HG02970 (cell line): ENCODE results near the gene DAAM2.

ENCODE experiments used
- ATAC-seq: cut with Tn5 transposase; IDR thresholded peaks from one replicate; pipeline ENCODE4 v1.9.1; 2021; ENCODE audit warnings: mild to moderate bottlenecking, moderate library complexity, moderate number of reproducible peaks; ENCODE audit not compliant: unreplicated experiment, low FRiP score

Gene DAAM2

GRCh38 chr6:39925191-39925930 lies 133.2 kb downstream of the DAAM2 start:
- ATAC-seq = no peak

- no peak for ATAC-seq
Measured at GRCh38 chr6:39925931-39926290, 133.7 kb downstream of the DAAM2 start.

DNA sequence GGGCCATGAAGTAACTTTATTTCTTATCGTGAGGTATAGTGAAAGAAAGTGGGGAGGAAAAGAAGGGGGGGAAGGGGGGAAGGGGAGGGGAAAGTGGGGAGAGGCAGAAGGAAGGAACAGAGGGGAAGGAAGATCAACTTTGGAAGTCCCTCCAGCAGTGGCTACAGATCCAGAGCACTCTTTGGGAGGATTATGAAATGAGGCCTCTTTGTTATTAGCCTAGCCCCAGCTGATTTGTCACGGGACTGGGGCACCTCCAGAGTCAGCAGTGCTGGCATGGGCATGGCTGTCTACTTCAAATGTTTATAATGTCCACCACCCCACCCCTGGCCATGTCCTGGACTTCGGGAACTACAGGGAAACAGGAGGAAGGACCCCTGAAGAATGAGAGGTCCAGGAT lies 134.5 kb downstream of the DAAM2 start:
- no peak for ATAC-seq

GRCh38 chr6:39927159-39927558 lies 135.0 kb downstream of the DAAM2 start:
- no peak for ATAC-seq

- ATAC-seq = no peak
Measured at GRCh38 chr6:39929039-39929732, 137.0 kb downstream of the DAAM2 start.

GRCh38 chr6:39929733-39930461 lies 137.7 kb downstream of the DAAM2 start:
- ATAC-seq = no peak

DNA sequence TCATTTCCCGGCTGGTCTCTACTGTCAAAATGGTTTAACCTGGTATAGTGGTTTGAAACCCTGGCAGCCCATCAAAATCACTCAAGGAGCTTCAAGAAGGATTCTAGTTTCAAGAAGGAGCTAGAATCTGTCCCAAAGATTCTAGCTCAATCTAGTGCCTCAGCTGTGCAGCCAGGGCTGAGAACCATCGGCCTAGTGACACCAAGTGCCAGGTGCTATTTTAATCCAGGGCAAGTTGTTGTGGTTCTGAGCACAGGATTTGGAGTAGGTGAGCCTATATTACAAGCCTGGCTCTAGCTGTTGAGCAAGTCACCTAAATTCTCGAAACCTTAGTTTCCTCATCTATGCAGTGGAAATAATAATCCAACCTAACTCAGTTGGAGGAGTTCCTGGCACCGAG lies 138.4 kb downstream of the DAAM2 start:
- ATAC-seq = no peak

DNA sequence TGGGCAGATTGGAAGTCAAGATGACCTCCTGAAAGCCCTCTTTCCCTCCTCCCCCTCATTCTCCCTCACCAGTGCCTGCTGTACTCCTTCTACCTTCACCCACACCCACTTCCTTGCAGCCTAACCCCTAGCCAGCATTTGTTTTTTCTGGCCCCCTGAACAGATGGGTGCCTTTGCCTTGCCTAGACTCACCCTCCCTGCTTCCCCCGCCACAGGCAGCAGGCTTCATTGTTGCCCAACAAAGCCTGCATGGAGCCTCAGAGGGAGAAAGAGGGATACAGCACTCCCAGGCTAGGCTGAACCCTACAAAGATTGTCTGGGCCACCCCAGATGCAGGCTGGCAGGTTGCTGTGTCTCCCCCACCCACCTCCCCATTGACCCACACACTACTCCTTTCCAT lies 139.4 kb downstream of the DAAM2 start:
- ATAC-seq = no peak

DNA sequence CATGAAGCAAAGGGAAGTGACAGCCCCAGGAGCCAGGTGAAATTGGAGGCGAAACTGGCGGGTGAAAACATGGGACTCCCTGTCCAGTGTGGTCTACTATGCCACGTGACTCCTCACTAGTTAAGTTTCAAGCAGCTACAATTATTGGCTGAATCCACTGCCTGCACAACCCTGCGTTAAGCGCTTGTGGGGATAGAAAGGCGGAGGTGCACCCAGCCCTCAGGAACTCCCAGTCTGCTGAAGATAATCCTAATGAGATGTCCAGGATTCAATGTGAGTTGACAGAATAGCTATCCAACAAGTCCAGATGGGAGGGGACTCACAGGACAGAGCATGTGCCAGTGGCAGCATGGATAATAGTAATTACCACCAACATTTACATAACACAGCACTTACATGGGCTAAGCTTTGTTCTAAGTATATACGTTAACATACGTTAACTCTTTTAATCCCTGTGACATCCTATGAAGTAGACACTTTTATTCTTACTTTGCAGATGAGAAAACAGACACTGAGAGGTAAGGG lies 140.3 kb downstream of the DAAM2 start:
- ATAC-seq = no peak

DNA sequence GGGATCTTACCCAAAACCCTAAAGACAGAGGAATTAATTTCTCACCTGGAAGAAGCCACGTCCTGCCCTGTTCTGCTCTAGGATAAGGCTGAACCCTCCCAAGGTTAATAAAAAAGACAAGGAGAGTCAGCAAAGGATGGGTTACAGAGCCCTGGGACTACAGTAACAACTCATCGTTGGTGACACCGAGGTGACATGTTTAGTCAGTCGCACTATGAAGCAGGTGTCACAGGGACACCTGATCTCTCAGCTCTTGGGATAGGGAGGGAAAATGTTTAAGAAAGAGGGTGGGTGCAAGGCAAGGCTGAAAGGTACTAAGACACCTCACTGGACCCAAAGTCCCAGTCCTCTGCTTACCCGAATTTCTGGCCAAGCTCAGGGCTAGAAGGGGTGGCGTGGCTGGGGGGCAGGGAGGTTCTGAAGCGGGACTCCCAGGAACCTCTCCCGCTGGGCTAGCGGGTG lies 141.5 kb downstream of the DAAM2 start:
- ATAC-seq = no peak

DNA sequence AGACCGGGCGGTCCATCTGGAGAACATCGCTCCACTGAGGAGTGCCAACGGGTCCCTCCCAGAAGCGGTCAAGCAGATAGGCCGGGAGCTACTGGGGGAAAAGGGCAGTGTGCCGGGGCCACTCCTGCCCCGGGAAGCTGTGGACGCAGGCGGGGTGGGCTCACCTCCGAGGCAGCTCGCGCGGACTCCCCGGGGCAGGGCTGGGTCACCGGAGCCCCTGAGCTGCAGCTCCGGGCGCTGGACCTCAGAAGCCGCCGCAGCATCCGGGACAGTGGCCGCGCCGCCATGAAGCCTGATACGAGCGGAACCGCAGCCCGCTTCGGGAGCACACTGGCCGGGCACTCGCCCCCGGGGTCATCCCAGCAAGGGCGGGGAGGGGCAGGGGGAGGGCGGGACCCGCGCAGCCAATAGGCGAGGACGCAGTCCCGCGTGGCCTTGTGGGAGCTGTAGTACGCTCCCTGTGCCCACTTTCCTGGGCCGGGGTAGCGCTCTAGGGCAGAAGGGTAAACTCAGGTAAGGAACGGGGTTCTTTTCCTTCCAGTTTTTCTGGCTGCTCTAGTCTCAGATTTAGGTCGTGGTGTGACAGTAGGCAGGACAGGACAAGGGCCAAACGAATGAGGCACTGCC lies 142.1 kb downstream of the DAAM2 start, which contains the start of gene MOCS1:
Gene MOCS1, minus strand, starts transcription at position 332 of the 627 bp plus-strand sequence. Its CDS starts 45 bp downstream, at position 287.
- no peak for ATAC-seq

DNA sequence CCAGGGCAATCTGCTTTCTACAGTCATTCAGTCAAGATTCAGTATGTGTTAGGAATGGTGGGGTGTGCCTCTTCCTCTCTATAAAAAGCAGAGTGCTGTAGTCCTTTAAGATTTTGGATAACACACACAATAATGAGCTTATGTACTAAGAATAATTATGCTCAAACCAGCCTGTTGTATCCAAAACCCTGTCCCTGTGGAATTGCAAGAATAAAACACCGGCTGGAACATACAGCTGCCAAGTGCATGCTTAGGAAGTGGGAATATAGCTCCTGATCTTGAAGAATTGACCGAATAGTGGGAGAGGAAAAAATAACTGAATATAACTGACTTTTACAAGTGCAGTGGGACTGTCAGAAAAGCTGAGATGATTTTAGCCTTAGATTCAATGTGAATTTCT lies 143.1 kb downstream of the DAAM2 start:
- no peak for ATAC-seq

- ATAC-seq = no peak
Measured at GRCh38 chr6:39936857-39937256, 144.7 kb downstream of the DAAM2 start.

DNA sequence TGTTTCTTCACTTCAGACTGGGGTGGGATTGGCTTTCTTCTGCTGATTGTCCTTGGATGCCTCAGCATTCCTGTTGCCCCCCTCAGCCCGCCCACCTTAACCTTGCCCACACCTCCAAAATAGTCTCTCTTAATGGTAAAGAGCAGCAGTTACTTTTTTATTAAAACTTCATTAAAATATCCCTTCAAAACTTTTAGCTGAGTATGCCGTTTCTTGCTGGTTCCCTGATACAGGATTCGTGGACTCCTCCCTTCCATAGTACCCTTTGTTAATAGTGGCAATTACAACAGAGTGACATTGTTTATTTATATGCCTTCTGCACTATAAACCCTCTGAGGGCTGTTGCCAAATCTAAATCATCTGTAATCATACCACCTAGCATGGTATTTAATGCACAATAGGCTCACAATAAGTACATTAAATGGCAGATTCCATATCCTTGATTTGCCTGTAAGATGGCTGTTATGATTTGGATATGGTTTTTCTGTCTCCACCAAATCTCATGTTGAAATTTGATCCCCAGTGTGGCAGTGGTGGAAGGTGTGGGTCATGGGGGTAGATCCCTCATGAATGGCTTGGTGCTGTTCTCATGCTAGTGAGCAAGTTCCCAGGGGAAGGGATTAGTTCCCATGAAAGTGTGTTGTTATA lies 145.6 kb downstream of the DAAM2 start:
- no peak for ATAC-seq

DNA sequence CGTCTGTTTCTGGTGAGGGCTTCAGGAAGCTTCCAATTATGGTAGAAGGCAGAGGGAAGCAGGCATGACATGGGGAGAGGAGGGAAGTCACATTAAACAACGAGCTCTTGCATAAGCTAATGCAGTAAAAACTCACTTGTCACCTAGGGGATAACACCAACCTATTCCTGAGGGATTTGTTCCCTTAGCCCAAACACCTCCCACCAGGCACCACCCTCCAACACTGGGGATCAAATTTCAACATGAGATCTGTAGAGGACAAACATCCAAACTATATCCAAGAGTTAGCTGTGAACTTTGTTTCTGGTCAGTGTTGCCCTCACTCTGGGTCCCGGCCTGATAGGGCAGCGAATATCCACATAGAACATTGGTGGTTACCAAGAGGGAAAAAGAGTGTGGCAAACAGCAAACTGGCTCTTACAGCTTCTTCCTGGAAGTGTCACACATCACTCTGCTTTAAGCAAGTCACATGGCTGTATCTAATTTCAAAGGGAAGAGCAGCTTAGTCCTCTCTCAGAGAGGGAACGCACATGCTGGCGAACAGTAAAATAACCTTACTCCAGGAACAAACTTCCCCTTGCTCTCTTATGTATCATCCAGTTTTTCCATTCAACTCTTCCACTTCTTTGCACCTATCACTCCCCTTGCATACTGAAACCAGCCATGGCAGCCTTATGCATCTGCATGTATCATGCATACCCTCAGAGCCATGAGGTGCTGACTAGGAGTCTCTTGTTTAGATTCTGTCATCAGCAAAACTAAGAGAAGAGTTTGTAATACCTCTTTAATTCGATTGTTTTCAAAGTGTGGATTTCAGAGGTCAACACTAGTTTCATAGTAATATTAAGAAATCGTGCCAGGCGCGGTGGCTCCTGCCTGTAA lies 146.8 kb downstream of the DAAM2 start:
- no peak for ATAC-seq

GRCh38 chr6:39941138-39941537 lies 149.0 kb downstream of the DAAM2 start:
- ATAC-seq = no peak

DNA sequence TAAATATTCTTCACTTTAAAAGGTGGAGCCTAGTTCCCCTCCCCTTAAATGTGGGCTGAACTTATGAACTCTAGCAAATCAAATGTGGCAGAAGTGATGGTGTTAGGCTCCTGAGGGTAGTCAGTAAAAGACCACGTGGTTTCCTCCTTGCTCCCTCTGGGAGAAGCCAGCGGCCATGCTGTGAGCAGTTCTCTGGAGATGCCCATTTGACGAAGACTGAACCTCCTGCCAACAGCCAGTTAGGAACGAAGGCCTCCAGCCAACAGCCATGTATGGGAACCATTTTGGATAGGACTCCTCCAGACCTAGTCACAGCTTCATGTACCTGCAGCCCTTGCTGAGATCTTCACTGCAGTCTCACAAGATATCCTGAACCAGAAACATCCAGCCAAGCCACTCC lies 149.6 kb downstream of the DAAM2 start:
- no peak for ATAC-seq

DNA sequence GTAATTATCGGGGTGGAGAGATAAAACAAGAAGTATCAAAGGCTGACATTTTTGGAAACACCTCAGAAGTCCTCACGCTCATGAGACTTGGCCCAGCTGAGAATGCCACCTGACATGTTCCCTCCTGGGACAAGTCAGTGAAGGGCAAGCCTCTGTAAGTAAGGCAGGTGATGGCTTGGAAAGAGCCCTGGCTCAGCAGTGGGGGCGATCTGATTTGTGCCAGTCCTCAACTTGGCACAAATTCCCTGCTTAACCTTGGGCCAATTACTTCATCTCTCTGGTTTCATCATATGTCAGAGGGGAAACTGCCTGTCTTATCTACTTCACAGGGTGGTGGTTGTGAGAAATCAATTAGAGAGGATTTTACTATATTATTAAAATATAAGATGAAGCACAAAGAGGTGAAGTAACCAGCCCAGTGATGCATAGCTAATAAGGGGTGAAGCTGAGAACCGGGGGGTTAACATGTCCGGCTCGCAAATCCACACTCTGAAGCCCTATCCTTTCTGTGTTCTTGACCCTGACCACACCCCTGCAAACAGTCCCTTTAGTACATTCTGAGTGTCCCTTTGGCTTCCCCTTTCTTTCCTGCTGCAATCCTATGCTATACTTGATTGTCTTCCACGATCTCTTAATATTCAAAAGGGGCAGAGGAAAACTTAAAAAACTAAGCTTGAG lies 150.9 kb downstream of the DAAM2 start:
- ATAC-seq = no peak

GRCh38 chr6:39945626-39946025 lies 153.4 kb downstream of the DAAM2 start:
- ATAC-seq = no peak
